ENCODE data around the gene IRAK2.

Gene IRAK2

DNA sequence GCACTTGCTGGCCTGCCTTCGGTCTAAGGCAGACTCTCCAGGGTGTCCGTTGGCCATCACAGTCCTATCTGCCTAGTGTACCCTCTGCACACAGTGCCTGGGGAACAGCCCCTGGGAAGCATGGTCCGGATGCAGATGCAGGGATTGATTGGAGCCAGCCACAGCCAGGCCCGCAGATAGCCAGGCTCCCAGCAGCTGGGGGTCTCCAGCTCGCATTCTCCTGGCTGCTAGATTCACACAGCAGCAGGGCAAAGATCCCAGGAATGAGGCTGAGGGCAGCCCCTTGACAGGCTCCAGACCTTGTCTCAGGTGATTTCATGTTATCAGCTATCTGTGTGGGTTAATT, 41.4 kb downstream of the IRAK2 start:
- Mint-ChIP-seq H3K36me3 (ENCODE audit: low read depth) (peaks cover 18% of the 10 kb centered on the region), H3K27ac (peak overlapping the region; percentile 17), H3K9me3 (no peaks in the 10 kb centered on the region), H3K4me3 (no peak overlapping the region), H3K4me1 (ENCODE audit: low read depth) (peaks cover 14% of the 10 kb centered on the region), H3K27me3 (no peaks in the 10 kb centered on the region)
- intact Hi-C loops (cut with micrococcal nuclease), result no loop called here

DNA sequence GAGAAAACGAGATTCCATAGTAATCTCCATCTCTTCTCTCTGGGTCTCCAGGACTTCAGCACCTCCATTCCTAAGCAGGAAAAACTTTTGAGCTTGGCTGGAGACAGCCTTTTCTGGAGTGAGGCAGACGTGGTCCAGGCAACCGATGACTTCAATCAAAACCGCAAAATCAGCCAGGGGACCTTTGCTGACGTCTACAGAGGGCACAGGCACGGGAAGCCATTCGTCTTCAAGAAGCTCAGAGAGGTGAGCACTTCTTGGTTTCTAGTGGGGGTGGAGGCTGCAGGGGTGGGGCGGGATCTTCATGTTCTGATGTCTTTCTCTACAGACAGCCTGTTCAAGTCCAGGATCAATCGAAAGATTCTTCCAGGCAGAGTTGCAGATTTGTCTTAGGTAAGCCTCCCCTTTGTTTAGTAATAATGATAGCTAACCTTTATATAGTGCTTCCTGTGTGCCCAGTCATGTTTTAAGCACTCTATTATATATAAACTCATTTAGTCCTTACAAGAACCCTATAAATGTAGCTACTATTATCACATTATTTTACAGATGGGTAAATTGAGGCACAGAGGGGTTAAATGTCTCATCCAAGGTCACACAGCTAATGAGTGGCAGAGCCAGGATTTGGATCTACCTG, 48.6 kb downstream of the IRAK2 start:
- Mint-ChIP-seq H3K27ac (peak overlapping the region; percentile 91), H3K9me3 (no peaks in the 10 kb centered on the region), H3K36me3 (ENCODE audit: low read depth) (peaks cover 38% of the 10 kb centered on the region), H3K4me1 (ENCODE audit: low read depth) (peaks cover 18% of the 10 kb centered on the region), H3K27me3 (no peaks in the 10 kb centered on the region), H3K4me3 (no peak overlapping the region)
- intact Hi-C loops (cut with micrococcal nuclease), result no loop called here

DNA sequence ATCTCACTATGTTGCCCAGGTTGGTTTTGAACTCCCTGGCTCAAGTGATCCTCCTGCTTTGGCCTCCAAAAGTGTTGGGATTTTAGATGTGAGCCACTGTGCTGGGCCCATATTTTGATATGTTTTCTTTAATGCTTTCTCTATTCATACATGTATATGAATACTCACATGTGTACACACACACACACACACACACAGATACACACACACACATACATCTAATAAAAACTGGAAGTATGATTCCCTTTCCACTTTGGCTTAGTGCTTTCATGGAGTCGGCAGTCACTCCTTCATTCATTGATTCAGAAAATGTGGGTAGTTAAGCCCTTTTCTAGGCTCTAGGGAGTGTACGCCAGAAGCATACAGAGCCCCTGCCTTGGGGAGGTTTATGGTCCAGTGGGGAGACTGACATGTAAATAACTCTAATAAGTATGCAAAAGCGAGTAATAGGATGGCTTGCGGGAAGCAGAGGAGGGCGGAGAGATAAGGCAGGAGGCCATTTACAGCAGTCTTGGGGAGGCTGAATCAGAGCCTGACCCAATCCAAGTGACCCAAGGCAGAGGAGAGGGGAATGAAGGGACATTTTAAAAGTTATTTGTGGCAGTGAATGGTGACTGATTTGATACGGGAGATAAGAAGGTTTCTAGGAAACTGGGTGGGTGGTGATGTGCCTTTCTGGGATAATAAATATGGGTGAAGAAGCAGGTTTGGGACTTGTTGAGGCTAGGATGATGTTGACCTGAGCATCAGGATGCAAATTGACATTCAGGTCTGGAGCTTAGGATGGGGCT, 51.1 kb downstream of the IRAK2 start:
- Mint-ChIP-seq H3K4me1 (ENCODE audit: low read depth) (peaks cover 30% of the 10 kb centered on the region), H3K4me3 (no peak overlapping the region), H3K27me3 (no peaks in the 10 kb centered on the region), H3K9me3 (no peaks in the 10 kb centered on the region), H3K36me3 (ENCODE audit: low read depth) (peaks cover 38% of the 10 kb centered on the region), H3K27ac (peak overlapping the region; percentile 9)
- intact Hi-C loops (cut with micrococcal nuclease), result no loop called here

DNA sequence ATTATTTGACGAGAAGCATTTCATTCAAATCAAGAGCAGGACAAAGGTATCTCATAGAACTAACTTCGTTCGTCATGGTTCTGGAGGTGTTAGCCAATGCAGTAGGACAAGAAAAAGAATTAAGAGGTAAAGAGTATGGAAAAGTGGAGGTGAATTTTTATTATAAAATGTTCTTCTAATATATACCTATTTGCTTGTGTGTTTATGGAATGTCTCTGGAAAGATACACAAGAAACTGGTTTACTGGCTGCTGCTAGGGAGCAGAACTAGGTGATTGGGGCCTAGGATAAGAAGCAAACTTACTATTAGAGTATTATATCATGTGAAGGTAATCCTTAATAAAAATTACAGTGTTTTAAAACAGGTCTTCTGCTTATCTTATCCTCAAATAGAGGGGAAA, 52.6 kb downstream of the IRAK2 start:
- Mint-ChIP-seq H3K36me3 (ENCODE audit: low read depth) (peaks cover 44% of the 10 kb centered on the region), H3K9me3 (no peaks in the 10 kb centered on the region), H3K27ac (no peak overlapping the region), H3K4me1 (ENCODE audit: low read depth) (peaks cover 29% of the 10 kb centered on the region), H3K27me3 (no peaks in the 10 kb centered on the region), H3K4me3 (no peak overlapping the region)
- intact Hi-C loops (cut with micrococcal nuclease), result no loop called here

DNA sequence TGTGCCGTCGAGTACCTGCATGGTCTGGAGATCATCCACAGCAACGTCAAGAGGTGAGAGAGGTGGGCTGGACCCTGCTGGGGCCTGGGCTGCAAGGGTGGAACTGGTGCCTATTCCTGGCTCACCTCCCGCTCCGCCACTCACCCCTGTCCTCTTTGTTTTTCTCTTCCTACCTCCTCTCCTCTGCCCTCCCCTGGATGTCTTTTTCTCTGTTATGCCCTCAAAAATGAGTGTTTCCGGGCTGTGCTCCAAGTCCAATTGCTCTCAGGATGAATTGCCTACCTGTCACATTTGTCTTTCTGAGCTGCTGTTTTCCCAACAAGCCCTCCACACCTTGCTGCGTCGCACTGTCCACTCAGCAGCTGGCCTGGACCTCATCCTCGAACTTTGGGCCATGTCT, 55.0 kb downstream of the IRAK2 start:
- Mint-ChIP-seq H3K27ac (peak overlapping the region; percentile 12), H3K4me1 (ENCODE audit: low read depth) (peaks cover 33% of the 10 kb centered on the region), H3K4me3 (no peak overlapping the region), H3K36me3 (ENCODE audit: low read depth) (peaks cover 50% of the 10 kb centered on the region), H3K27me3 (no peaks in the 10 kb centered on the region), H3K9me3 (no peaks in the 10 kb centered on the region)
- intact Hi-C loops (cut with micrococcal nuclease), result loop anchor here (10.0 kb wide), 1 partner anchor 285 kb away; the partner anchor contains the start of gene CRELD1

DNA sequence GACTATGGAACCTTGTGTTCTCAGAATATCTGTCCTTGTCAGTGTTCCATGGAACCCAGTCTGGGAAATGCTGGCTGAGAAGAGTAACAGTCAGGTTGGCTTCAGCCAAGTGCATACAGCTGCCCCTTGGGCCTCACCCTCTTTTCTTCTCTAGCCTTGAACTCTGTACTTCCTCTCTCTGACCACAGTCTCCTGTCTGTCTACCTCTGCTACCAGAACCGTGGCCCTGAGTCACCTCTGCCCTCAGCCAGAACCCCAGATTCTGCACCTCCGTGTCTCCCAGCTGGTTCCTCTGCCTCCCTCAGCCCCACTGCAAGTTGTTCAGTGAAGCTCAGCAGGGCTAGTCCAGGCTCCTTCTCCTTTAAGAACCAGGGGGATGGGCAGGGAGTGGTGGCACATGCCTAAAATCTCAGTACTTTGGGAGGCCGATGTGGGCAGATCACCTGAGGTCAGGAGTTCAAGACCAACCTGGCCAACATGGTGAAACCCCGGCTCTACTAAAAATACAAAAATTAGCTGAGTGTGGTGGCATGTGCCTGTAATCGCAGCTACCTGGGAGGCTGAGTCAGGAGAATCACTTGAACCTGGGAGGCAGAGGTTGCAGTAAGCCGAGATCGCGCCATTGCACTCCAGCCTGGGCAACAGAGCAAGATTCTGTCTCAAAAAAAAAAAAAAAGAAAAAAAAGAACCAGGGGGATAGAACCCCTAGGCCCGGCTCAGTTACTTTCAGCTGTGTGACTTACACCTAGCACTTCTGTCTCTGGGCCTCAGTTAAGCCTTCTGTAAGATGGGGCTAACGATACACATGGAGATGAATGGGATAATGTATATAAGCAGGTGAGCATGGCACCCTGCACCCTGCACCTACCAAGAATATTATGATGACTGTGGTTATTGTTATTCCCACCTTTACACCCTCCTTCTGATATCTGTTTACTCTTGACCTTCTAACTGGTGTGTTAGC, 59.2 kb downstream of the IRAK2 start:
- H3K4me3 Mint-ChIP-seq, result no peak overlapping the region
- intact Hi-C loops (cut with micrococcal nuclease), result loop anchor here (2.0 to 10.0 kb wide), 2 partner anchors 59 to 289 kb away; partner anchors contain the start of genes CRELD1 and IRAK2

DNA sequence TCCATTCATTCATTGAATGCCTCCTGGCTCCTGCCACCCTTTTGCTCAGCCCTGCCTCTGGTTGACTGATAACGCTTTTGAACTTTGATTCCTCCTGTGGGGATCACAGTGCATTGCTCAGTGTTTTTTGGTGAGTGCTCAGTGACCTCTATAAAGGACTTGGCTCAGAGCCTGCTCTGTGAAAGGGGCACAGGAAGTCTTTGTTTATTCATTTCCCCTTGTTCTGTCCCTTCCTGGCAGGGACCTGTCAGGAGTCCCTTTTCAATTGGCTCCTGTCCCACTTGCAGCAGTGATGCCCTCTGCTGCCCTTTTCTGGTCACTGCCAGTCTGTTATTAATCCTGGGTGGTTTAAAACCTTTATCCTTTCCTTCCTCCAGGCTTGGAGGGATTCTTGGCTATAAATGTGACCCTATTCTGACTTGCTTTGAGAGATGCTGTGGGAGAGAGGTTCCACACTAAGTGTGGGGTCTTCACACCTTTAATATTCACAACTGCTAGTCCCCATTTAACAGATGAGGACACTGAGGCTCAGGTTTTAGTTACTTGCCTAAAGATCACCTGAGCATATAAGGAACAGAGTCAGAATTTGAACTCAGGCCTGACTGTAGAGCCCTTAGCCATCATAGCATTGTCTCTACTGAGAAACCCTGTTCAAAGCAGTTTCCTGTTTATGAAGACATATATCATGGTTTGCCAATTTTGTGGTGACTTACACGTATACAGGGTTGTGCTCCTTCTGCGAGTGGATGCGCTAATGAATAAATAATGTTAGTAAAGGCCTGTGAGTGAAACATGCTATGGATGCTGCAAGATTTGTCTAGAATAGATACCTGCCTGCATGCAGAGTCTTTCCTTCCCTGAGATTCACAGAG, 60.3 kb downstream of the IRAK2 start:
- peaks cover 48% of the 10 kb centered on the region for H3K4me1 Mint-ChIP-seq (ENCODE audit: low read depth)
- H3K27me3 Mint-ChIP-seq, result no peaks in the 10 kb centered on the region
- H3K27ac Mint-ChIP-seq, result peak overlapping the region; percentile 71
- H3K4me3 Mint-ChIP-seq, result no peak overlapping the region
- H3K9me3 Mint-ChIP-seq, result no peaks in the 10 kb centered on the region
- intact Hi-C loops (cut with micrococcal nuclease), result loop anchor here (2.0 to 10.0 kb wide), 3 partner anchors 60 to 290 kb away; partner anchors contain the start of genes CRELD1, IRAK2 and VHL
- H3K36me3 Mint-ChIP-seq (ENCODE audit: low read depth), result peaks cover 23% of the 10 kb centered on the region

More for the DNA sequence above, 59.2 kb downstream of the IRAK2 start:
- Mint-ChIP-seq H3K4me1 (ENCODE audit: low read depth) (peaks cover 47% of the 10 kb centered on the region), H3K36me3 (ENCODE audit: low read depth) (peaks cover 31% of the 10 kb centered on the region), H3K9me3 (no peaks in the 10 kb centered on the region), H3K27ac (peak overlapping the region; percentile 71), H3K27me3 (no peaks in the 10 kb centered on the region)

DNA sequence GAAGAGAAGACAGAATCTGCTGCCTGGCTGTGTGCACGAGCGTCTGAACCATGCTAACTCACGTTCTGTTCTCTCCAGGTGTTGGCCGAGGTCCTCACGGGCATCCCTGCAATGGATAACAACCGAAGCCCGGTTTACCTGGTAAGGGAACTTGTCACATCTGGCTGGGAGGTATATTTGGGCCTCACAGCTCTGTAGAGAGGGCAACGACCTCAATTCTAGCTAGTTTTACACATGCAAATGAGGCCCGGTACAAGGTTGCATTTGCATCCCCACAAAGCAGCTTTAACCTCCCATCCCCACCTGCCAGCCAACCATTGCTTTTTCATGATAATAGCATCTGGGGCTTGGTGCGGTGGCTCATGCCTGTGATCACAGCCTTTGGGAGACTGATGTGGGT, 61.6 kb downstream of the IRAK2 start:
- Mint-ChIP-seq H3K4me3 (no peak overlapping the region), H3K27ac (no peak overlapping the region), H3K27me3 (no peaks in the 10 kb centered on the region), H3K4me1 (ENCODE audit: low read depth) (peaks cover 38% of the 10 kb centered on the region), H3K9me3 (no peaks in the 10 kb centered on the region), H3K36me3 (ENCODE audit: low read depth) (peaks cover 22% of the 10 kb centered on the region)
- intact Hi-C loops (cut with micrococcal nuclease), result loop anchor here (5.0 to 10.0 kb wide), 2 partner anchors 84 to 291 kb away; partner anchors contain the start of genes CRELD1 and VHL

DNA sequence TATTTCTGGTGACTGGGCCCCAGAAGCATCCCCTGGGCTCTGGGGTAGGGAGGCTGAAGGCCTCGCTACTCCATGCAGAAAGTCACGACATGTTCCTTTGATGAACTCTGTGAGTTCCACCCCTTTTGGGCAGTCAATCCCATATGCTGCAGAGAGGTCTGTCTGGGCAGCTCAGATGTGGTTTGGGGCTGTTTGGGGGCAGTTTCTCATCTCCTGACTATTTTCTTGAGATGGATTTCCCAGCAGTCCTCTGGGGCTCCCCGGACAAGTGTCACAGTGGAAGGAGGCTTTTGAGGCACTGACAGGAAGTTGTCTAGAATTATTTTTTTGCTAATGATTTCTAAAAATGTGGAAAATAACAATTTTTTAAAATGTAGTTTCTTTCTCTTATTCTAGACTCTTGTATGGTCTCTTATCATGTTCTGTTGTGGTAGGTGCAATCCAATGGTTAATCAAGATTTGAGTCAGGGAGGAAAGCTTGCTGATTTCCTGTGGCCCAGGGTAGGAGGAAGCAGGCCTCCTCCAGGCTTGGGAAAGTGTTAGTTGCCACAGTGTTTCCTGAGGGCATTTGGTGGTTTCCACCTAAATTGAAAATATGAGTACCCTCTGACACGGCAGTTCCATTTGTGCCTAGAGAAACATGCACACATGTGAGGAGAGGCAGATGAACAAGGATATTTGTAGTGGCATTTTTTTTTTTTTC, 63.7 kb downstream of the IRAK2 start:
- H3K27ac Mint-ChIP-seq, result peak overlapping the region; percentile 81
- peaks cover 40% of the 10 kb centered on the region for H3K4me1 Mint-ChIP-seq (ENCODE audit: low read depth)
- no peaks in the 10 kb centered on the region for H3K9me3 Mint-ChIP-seq
- no peak overlapping the region for H3K4me3 Mint-ChIP-seq
- no peaks in the 10 kb centered on the region for H3K27me3 Mint-ChIP-seq
- H3K36me3 Mint-ChIP-seq (ENCODE audit: low read depth), result peaks cover 6% of the 10 kb centered on the region
- intact Hi-C loops (cut with micrococcal nuclease), result loop anchor here (5.0 to 10.0 kb wide), 2 partner anchors 86 to 294 kb away; partner anchors contain the start of genes CRELD1 and VHL

DNA sequence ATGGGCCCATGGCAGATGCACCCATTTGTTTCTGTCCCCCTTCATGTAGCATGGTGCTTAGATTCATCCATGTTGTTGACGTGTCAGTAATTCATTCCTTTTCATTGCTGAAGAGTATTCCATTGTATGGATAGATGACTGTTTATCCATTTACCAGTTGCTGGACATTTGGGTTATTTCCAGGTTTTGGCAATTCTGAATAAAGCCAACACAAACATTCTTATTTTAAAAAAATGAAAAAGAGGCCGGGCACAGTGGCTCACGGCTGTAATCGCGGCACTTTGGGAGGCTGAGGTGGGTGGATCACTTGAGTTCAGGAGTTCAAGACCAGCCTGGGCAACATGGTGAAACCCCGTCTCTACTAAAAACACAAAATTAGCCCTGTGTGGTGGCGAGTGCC, 64.9 kb downstream of the IRAK2 start:
- Mint-ChIP-seq H3K27me3 (no peaks in the 10 kb centered on the region), H3K27ac (peak overlapping the region; percentile 81), H3K4me1 (ENCODE audit: low read depth) (peaks cover 31% of the 10 kb centered on the region), H3K4me3 (no peak overlapping the region), H3K36me3 (ENCODE audit: low read depth) (peaks cover 11% of the 10 kb centered on the region), H3K9me3 (no peaks in the 10 kb centered on the region)
- intact Hi-C loops (cut with micrococcal nuclease), result loop anchor here (5.0 to 10.0 kb wide), 2 partner anchors 87 to 295 kb away; partner anchors contain the start of genes CRELD1 and VHL

DNA sequence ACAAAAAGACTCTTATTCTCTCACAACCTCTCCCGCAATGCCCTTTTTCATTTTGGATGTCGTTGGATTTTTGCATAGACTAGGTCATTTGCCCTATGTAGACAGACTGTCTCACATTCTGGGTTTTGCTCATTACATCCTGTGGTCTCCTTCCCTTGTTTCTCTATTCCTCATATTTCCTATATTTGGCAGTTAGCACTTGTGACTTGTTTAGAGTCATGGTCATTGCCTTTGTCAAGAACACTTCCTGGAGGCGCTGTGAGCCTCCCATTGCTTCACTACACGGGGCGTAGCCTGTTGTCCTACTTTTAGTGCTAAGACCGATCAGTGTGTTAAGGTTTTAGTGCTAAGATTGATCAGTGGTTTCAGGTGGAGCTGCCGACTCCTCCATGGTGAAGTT, 67.4 kb downstream of the IRAK2 start:
- H3K27ac Mint-ChIP-seq, result peak overlapping the region; percentile 89
- peaks cover 24% of the 10 kb centered on the region for H3K36me3 Mint-ChIP-seq (ENCODE audit: low read depth)
- peaks cover 24% of the 10 kb centered on the region for H3K4me1 Mint-ChIP-seq (ENCODE audit: low read depth)
- intact Hi-C loops (cut with micrococcal nuclease), result loop anchor here (2.0 kb wide), 1 partner anchor 17 kb away; the partner anchor contains the start of gene TATDN2
- peak overlapping the region; percentile 68 for H3K4me3 Mint-ChIP-seq
- no peaks in the 10 kb centered on the region for H3K9me3 Mint-ChIP-seq
- H3K27me3 Mint-ChIP-seq, result no peaks in the 10 kb centered on the region

DNA sequence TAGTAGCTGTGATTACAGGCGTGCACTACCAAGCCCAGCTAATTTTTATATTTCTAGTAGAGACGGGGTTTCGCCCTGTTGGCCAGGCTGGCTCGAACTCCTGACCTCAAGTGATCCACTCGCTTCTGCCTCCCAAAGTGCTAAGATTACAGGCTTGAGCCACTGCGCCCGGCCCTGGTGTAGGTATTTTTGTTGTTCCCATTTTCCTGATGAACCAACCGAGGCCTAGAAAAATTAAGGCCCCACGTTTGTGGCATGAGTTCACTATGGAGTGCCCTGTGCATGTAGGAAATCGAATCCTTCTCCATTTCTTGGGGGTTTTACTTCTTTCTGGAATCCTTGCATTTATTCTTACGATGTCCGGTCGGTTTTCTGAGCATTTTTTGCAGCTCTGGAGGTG, 69.3 kb downstream of the IRAK2 start:
- H3K4me3 Mint-ChIP-seq, result no peak overlapping the region
- intact Hi-C loops (cut with micrococcal nuclease), result loop anchor here (2.0 kb wide), 1 partner anchor 15 kb away; the partner anchor contains the start of gene TATDN2
- H3K4me1 Mint-ChIP-seq (ENCODE audit: low read depth), result peaks cover 28% of the 10 kb centered on the region
- no peaks in the 10 kb centered on the region for H3K9me3 Mint-ChIP-seq
- H3K36me3 Mint-ChIP-seq (ENCODE audit: low read depth), result peaks cover 32% of the 10 kb centered on the region
- H3K27me3 Mint-ChIP-seq, result no peaks in the 10 kb centered on the region
- no peak overlapping the region for H3K27ac Mint-ChIP-seq
